Measurements from ENCODE around the gene ABHD12. TPM values are rescaled to one million over a fixed set of nuclear protein-coding genes. Genes with fewer than 3 reads are reported as not detected.

ABHD12 gene
- total RNA-seq, 2 donors from 2014 or later: 54.2 to 60.6 TPM

GRCh38 chr20:25277051-25277801 lies 113.4 kb downstream of the ABHD12 start:
- intact Hi-C loops (cut with DNase I): loop anchor here (10.0 kb wide), 1 partner anchor 282 kb away; the partner anchor contains the start of gene APMAP
- TF ChIP-seq, protein P1, sequence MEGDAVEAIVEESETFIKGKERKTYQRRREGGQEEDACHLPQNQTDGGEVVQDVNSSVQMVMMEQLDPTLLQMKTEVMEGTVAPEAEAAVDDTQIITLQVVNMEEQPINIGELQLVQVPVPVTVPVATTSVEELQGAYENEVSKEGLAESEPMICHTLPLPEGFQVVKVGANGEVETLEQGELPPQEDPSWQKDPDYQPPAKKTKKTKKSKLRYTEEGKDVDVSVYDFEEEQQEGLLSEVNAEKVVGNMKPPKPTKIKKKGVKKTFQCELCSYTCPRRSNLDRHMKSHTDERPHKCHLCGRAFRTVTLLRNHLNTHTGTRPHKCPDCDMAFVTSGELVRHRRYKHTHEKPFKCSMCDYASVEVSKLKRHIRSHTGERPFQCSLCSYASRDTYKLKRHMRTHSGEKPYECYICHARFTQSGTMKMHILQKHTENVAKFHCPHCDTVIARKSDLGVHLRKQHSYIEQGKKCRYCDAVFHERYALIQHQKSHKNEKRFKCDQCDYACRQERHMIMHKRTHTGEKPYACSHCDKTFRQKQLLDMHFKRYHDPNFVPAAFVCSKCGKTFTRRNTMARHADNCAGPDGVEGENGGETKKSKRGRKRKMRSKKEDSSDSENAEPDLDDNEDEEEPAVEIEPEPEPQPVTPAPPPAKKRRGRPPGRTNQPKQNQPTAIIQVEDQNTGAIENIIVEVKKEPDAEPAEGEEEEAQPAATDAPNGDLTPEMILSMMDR (IDR thresholded peaks at IDR 0.05): no peak
- no peaks in the 10 kb centered on the region for H3K27me3 ChIP-seq
- H3K9ac ChIP-seq (ENCODE audit: low read depth in 2 of 2, low read length in 2 of 2): no peak overlapping the region
- H3K27ac ChIP-seq: no peak overlapping the region
- peaks cover 47% of the 10 kb centered on the region for H3K36me3 ChIP-seq
- no peaks in the 10 kb centered on the region for H3K9me3 ChIP-seq
- no peaks in the 10 kb centered on the region for H3K4me1 ChIP-seq
- no peak overlapping the region for H3K4me3 ChIP-seq
- no peak for DNase-seq

- H3K27me3 ChIP-seq: no peaks in the 10 kb centered on the region
- H3K9ac ChIP-seq (ENCODE audit: low read depth in 2 of 2, low read length in 2 of 2): no peak overlapping the region
- no peaks in the 10 kb centered on the region for H3K9me3 ChIP-seq
- H3K4me3 ChIP-seq: no peak overlapping the region
- TF ChIP-seq, protein P1 (IDR thresholded peaks at IDR 0.05): no peak
- peaks cover 41% of the 10 kb centered on the region for H3K36me3 ChIP-seq
- no peak overlapping the region for H3K27ac ChIP-seq
- no peaks in the 10 kb centered on the region for H3K4me1 ChIP-seq
- intact Hi-C loops (cut with DNase I): loop anchor here (10.0 kb wide), 1 partner anchor 282 kb away; the partner anchor contains the start of gene APMAP
- no peak for DNase-seq
Measured at GRCh38 chr20:25276533-25277050, 114.0 kb downstream of the ABHD12 start.

- no peak overlapping the region for H3K27ac ChIP-seq
- no peaks in the 10 kb centered on the region for H3K4me1 ChIP-seq
- no peak overlapping the region for H3K9ac ChIP-seq (ENCODE audit: low read depth in 2 of 2, low read length in 2 of 2)
- no peaks in the 10 kb centered on the region for H3K27me3 ChIP-seq
- no peak for DNase-seq
- intact Hi-C loops (cut with DNase I): loop anchor here (10.0 kb wide), 1 partner anchor 281 kb away; the partner anchor contains the start of gene APMAP
- no peaks in the 10 kb centered on the region for H3K9me3 ChIP-seq
- H3K4me3 ChIP-seq: no peak overlapping the region
- TF ChIP-seq, protein P1 (IDR thresholded peaks at IDR 0.05): no peak
- peaks cover 41% of the 10 kb centered on the region for H3K36me3 ChIP-seq
Measured at GRCh38 chr20:25275813-25276532, 114.7 kb downstream of the ABHD12 start.

DNA sequence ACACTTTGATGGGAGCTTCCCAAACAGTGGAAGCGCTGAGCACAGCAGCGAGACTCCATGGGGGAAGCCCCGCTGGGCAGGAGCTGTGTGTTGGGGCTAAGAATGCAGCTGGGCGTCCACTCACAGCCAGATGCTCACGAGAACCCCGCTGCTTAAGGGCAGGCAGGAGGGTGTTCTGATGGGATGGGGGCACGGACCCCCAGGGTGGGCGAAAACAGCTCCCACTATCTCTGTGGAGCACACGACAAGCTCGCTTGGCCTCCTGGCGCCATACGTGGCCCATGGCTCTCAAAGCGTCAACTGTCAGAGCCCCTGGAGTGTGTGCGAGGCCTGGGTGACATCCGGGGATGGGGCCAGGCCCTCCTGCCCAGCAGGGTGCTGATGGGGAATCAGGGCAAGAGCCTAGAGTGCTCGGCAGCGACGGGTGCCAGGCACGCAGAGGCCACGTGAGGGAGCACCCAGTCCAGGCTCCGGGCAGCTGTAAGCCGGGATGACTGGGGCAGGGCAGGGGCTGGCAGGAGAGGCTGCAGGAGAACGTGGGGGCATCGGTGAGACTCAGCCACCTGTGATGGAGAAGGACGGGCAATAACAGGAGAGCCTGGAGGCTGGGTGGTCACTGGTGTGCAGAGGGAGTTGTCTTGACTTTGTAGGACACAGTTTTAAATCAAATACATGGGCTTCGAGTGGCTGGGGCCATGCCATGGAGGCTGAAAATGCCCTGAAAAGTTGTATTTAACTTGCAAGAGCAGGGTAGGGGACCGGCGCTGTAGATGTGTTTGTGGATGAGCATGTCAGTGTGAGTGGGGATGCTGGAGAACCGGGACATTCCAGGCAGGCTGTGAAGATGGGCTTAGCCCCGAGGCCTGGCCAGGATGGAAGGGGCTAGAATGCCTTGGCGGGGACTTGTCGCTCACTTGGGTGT lies 115.5 kb downstream of the ABHD12 start:
- no peaks in the 10 kb centered on the region for H3K9me3 ChIP-seq
- DNase-seq: no peak
- H3K9ac ChIP-seq (ENCODE audit: low read depth in 2 of 2, low read length in 2 of 2): no peak overlapping the region
- no peak overlapping the region for H3K4me3 ChIP-seq
- TF ChIP-seq, protein P1 (IDR thresholded peaks at IDR 0.05): no peak
- H3K4me1 ChIP-seq: no peaks in the 10 kb centered on the region
- no peak overlapping the region for H3K27ac ChIP-seq
- H3K36me3 ChIP-seq: peaks cover 37% of the 10 kb centered on the region
- H3K27me3 ChIP-seq: no peaks in the 10 kb centered on the region
- intact Hi-C loops (cut with DNase I): loop anchor here (10.0 kb wide), 1 partner anchor 280 kb away; the partner anchor contains the start of gene APMAP
